ENCODE results near the gene CBX1.
"Not testable (repeated sequence)": the region's sequence is repeated elsewhere in the genome, so short reads cannot be mapped to it uniquely, and the experiment has no call there.

The CBX1 gene

DNA sequence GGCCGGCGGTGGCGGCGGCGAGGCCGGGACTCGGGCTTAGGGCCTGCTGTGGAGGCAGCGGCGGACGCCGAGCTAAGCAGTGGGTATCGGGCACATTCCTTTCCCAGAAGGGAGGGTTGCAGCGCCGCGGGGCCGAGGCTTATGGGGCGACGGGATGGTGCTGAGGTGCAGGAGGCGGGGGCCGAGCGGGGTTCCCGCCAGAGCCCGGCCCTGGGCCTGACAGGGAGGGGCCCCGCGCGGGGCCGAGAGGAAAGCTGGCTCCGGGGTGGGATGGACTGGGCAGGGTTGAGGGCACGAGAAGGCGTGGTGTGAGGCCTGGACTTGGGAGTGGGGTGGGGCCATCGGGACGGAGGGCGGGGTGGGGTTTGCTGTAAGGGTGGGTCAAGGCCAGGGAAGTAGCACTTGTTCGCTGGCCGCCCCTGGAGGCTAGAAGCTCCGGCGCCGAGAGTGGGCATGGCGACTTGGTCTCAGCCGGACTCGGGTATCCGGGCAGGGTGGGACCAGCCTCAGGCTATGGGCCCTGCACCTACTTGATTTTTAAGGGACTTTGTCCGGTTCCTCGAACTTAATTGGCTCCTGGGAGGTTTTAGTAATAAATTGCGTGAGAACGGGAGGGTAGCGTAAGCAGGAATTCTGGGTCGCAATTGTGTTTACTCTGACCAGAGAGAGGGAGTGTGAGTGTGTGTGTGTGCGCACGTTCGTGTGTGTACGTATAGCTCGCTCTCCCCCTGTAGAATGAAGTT lies 52.7 kb downstream of the CBX1 start:
- DNase-seq, result peak; percentile 40

DNA sequence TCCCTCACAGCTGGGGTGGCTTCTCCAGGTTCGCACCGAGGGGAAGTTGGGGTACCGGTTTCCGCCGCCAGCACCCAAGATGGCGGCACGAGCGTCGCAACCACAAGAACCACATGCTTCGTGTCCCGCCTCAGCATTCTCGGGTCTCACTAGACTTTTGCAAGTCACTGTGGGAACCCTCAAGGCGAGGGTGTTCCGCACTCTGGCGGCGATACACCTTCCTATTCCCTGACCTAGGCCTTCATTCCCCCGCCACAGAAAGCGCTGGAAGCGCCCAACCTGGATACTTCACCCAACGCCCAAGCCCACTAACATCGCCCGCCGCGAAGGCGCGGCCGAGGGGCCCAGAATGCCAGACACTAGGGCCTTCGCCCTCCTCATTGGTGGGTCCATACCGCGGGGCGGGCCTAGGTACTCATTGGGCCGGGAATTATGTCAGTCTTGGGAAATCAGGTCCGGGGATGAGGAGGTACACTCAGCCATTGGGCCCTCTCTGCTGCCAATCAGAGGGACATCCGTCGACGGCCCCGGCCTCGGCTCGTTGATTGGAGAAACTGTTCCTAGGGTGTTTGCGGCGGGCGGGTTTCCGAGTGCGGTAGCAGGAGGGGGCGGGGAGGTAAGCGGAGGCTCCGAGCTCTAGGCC lies 53.4 kb downstream of the CBX1 start, which contains the start of gene NFE2L1:
NFE2L1 (plus strand) TSS at position 619 of the 643 bp plus-strand sequence. CDS start 2,760 bp downstream, outside the sequence.
- peak; percentile 99 for DNase-seq

DNA sequence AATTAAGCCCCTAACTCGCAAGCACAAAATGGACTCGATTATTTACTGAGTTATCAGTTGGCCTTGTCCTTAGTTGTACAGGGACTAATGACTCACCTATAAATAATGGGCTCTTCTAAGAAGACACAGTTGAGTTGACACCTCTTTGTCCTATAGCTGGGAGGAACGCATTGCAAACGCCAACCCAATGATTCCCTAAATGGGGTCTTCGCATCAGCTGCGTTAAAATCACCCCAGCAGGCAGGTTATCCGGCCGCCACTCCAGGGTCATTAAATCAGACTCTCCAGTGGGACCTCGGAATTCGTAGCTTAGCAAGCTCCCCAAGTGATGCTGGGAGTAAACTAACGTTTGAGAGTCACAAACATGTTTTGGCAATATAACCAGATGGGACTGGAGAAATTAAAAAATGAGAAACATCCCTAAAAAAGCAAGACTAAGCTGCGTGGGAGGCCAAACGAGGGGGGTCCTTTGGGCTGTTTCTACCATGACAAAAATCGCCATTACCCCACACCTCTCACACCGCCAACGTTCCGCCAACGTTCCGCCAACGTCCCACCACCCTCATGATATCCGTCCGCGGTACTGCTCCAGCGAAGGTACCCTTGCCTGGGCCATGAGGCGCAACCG lies 54.1 kb downstream of the CBX1 start:
- DNase-seq, result no peak

DNA sequence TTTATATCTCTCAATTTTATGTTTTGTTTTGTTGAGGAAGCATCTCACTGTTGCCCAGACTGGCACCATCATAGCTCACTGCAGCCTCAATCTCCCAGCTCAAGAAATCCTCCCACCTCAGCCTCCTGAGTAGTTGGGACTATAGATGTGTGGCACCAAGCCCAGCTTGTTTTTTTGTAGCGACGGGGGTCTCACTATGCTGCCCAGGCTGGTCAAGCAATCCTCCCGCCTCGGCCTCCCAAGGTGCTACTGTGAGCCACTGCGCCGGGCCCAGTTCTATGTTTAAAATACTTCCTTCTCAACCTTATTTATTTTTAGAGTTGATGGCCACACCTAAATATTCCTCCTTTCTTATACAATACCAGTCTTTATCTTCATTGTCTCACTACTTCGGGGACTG lies 55.0 kb downstream of the CBX1 start:
- DNase-seq, result no peak

DNA sequence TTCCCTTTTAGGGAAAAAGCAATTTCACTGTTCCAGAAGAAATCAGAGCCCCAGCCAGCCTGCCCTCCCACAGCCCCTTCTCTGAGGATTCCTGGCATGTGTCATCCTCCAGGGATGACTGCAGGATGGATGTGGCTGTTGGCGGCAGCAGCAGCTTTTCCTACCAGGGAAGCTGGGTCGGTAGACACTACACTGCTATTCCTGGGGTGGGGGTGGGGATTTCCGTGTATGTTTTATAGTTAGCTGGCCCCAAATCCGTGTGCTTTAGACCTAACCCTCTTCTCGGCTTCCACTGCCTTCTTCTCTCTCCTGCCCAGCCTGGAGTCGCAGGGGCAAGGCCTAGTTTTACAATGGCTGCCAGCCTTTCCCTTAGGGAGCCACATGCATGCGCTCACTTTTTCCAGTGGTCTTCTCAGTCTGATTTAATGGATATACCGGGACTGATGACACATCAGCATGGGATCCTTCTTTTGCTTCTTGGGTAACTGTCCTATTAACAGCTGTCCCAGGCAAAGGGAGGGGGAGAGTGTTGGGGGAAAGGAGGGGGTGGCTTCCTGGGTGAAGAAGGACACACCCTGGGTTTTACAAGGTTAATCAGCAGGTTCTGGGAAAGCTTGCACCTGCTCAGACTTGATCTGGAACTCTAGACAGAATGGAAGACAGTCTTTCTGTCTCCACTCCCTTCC lies 55.8 kb downstream of the CBX1 start:
- no peak for DNase-seq

DNA sequence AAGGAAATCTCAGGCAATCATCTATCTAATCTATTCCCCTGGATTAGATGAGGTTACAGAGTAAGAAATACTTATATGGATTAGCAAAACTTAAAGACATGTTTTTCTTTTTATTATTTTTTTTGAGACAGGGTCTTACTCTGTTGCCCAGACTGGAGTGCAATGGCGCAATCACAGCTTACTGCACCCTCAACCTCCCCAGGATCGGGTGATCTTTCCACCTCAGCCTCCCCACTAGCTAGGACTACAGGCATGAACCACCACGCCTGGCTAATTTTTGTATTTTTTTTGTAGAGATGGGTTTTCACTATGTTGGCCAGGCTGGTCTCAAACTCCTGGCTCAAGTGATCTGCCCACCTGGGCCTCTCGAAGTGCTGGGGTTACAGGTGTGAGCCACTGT lies 56.4 kb downstream of the CBX1 start:
- DNase-seq, result no peak

DNA sequence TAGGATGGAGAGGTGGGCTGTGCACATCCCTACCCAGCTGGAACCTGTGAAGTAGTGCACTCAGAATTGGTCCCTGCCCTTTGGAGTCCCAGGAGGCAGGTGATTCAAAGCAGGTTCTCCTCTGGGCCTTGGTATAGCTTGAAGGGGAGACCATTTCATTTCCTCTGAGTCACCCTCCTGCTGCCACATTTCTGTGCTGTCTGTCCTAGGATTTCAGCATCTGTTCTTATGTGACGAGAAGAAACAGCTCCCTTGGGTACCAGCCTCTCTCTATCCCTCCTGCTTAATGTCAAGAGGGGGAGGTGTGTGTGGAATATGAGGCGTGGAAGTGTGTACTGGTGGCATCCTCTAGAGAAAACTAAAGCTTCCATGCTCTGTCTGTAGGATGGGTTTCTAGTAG lies 58.1 kb downstream of the CBX1 start:
- DNase-seq, result no peak

DNA sequence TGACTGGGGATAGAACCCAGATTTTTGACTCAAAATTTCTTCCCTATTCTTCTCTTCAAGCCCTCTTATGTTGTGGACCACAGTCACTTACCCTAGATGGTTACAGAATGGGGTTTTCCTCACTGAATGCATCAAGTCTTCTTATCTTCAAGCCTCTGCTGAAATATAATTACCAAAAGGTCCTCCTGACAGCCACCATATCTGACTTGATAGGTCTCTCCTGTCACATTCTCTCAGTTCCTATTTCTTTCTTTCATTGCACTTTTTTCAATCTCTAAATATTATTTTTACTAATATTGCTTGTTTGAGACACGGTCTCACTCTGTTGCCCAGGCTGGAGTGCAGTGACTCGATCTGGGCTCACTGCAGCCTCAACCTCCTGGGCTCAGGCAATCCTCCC lies 62.6 kb downstream of the CBX1 start:
- DNase-seq, result no peak

DNA sequence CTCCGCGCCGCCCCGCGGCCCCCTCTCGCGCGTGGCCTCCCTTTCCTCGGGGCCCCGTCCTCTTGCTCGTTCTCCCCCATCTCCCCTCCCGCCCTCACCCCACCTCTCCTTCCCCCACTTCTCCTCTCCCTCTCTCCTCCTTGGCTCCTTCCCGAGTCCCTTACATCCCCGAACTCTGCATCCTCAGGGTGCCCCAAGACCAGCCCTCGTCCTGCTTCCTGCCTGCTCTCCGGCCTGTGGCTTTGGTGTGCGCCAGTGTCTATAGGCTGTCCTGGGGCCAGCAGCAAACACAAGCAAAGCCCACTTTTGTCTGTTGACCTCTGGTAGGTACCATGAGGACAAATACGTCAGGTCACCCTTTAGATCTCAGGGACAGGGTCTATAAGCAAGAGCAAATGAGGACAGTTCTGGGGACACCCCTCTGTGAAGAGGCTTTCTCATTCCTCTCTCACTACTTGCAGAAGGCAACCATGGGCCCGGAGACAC lies 63.4 kb downstream of the CBX1 start:
- peak; percentile 10 for DNase-seq

DNA sequence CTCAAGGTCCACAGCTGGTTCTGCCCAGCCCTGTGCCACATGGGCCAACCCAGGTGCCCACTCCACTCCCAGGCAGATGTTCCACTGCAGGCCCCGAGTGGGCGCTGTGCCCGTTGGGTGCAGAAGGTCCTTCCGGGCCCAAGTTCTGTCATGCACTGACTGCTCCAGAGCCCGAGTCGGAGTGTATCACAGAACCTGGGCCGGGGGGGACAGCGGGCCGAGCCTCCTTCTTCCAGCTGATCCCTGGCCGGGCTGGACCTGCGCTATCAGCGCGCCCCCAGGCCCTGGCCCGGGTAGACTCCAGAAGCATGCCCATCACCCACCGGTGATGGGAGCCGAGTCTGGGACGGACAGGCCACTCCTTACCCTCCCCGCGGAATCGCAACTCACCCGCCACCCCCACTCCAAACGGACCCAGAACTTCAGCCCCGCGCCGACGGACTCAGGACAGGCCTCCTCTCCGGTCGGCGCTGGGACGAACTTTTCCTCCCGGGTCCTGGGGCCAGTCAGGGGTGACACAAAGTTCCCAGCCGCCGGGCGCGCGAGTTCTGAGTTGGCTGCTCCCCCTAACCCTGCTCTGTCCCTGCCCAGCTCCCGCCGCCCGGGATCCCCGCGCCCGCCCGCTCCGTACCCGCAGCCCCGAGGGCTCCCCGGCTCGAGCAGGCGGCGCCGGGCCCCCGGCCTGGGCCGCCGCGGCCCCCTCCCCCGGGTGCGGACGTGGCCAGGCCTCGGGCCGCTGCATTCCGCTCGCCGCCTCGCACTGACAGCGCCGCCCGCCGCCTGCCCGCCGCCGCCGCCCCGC lies 64.0 kb downstream of the CBX1 start, which contains the start of gene COPZ2:
COPZ2 (minus strand) TSS at position 762 of the 802 bp plus-strand sequence; CDS start at position 742, 20 bp downstream.
- peak; percentile 71 for DNase-seq

DNA sequence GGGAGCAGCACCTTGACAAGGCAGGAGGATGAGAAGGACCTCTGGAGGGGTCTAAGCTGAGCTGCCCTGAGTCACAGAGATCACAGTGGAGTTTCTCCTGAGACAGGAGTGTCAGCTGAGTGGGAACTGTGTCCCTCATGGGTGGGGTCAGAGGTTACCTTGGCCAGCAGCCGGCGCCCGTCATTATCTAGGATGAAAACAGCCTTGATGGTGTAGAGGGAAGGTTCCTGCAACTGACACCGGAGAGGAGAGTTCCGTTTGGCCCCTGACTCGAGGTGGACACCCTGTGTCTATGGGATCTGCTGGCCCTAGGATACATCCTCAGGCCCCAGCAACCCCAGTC lies 64.6 kb downstream of the CBX1 start:
- DNase-seq, result no peak

DNA sequence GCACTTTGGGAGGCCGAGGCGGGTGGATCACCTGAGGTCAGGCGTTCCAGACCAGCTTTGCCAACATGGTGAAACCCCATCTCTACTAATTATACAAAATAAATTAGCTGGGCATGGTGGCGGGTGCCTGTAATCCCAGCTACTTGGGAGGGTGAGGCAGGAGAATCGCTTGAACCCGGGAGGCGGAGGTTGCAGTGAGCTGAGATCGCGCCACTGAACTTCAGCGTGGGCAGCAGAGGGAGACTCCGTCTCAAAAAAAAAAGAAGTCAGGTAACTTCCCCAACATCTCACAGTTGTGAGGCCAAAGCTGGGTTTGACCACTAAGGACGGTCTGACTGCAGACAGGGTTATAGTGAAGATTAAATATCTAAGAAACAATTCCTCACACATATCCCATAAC lies 66.5 kb downstream of the CBX1 start:
- DNase-seq, result not testable (repeated sequence)

DNA sequence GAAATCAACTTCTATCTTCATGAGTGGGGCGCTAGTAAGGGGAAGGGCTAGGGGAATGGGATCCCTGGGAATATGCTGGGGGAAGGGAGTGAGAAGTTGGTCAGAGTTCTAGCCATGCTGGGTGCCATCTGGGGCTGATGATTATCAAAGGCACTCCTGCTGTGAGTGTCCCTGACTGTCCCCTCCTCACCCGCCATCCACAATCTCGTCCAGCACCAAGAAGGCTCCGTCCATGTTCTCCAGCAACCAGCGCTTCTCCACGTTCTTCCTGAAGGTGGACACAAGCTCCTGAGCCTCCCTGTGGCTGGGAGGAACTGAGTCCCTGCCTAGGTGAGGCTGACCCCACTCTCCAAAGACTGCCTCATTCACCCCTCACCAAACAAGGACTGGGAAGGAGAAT lies 69.3 kb downstream of the CBX1 start:
- DNase-seq, result no peak

DNA sequence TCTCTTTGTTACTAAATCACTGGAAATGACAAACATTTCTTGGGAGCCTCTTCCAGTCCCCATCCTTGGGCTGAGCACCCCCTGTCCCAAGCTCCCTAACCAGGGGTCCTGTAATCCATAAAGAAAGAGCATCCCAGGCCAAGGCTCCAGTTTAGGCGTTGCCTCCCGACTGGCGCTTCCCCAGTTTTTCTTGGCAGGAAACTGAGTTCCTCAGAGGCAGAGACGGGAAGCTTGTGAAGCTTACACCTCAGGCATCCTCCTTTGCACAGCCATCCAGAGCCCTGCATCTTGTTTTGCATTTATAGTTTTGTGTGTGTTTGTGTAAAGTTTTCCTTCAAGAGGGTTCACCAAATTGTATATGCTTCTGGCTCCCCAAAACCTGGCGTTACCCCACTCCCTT lies 70.7 kb downstream of the CBX1 start:
- DNase-seq, result no peak

DNA sequence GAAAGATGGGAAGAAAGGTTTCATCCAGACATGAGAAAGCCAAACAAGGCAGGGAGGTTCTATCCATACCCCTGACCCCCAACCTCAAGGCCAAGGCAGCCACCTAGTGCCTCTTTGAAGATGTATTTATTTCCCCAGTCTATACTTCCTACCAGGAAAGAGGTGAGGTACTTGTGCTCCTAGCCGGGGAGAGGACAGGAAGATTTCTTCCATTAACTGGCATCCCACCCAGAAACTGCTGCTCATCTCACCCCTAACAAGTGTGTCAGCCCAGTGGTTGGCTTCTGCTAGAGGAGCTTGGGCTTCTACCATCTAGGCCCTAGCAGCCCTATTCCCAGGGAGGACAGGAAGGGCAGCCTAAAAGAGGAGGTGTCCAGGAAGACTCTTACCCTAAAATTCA lies 72.5 kb downstream of the CBX1 start:
- DNase-seq, result no peak

DNA sequence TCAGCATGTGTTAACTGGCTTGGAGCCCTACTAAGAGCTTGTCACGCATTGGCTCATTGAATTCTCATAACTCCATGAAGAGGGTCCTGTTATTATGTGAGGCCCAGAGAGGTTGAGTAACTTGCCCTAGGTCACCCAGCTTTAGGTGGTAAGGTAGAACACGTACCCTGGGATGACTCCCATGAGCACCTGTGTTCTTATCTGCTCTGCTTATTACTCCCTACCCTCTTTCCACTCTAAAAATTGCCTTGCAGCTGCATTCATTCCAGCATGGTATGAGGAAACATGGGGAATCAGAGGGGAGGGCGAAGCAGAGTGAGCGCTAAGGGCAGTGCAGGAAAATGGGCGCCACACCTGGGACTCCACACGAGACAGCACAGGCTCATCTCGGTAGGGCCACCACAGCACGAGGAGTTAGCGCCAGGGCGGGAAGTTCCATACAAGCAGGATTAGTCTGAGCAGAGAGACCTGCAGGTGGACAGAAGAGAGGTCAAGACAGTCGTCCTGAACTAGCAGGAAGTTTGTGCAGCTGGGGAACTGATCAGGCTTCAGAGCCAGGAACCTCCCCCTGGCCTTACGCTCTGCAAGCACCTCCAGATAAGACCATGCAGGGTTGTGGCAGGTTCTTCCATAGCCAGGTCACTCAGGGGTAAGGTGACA lies 73.8 kb downstream of the CBX1 start:
- DNase-seq, result no peak

DNA sequence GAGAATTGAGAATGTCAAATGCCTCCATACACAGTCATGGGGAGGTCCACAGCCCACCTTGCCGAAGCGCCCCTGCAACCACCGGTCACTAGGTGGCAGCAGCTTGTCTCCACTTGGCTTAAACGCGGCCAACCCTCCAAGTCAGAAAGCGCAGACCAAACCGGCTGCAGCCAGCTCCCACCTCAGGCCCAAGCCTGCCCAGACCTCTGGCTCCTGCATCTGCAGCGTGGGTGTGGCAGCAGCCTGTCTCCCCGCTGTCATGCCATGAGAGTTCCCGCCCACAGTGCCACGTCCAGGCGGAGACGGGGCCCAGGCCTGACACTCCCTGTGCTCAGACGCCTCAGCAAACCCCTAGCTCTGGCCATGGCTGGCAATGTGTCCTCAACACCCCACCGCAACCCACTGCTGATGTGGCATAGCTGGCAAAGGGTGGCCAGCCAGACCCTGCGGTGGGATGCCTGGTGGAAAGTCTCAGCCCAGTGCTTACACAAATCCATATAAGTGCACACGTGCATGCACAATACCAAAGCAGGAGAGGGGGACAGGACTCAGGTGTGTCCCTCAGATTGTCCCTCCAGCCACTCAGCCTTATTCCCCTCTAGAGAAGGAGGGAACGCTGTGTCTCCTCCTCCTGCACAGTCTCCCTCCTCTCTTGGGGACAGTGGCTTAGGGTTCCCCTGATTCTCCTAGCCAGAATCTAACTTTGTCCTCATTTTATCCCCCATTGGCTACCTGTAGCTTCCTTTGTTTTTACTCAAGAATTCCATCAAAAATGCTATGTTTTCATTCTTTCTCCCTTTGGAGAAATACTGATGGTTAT lies 74.6 kb downstream of the CBX1 start:
- peak; percentile 76 for DNase-seq

DNA sequence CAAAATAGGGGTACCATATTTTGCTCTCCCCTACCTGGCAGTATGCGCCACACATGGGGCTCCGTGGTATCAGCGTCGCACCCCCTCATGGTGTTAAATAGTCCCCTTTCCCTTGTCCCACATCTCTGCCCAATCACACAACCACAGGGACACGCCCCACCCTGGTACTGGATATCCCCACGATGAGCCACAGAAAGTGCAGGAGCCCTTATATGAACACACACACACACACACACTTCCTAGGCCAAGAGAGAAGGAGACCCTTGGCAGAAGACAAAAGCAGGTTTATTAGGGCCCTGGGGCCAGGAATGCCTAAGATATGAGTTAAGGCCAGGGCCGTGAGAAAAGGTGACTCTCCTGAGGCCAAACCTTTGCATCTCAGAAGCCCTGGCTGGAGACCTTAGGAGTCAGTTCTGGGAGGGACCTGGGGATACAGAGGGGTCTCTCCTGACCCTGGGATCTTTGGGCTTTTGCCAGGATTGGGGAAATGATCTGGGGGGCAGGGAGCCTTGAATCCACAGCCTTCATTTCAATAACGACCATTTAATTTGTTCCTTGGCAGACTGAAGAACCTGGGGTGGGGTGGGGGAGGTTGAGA lies 75.3 kb downstream of the CBX1 start:
- DNase-seq, result no peak

DNA sequence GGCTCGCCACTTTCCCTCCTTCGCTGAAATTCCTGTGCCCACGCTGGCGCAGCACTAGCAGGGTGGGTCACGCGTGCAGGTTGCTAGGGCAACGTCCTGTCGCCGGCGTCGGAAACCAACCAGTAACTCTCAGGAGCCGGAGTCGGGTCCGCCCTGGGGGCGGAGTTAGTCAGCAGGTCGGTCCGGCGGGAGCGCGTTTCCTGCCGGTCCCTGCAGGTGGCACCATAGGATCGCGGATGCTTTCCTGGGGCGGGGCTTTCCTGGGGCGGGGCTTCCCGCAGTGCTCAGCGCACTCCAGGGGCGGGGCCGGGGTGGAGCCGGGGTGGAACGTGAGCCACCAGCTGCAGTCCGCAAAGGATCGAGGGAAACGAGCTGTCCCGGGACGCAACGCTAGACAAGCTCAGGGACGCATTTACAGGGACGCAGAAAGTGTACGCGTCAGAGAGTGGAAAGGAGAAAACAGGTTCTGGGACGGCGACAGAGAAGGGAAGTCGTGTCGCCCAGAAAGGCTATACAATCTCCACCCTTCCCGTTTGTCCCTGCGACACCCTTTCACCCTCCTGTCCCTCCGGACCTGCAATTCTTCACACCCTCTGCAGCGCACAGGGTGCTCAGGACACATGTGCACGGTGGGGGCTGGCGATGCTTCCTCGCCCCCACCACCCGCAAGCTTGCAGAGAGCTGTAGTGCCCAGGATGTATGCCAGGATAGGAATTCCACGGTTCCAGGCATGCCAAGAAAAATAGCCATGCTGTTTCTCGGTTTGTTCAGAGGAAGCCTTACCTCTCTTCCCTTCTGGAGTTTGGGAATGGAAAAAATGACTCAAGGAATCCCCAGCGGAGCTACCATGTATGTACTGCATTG lies 76.0 kb downstream of the CBX1 start:
- peak; percentile 98 for DNase-seq
